H54 (cell line): ENCODE data around the gene NF2.

Experiments used
- DNase-seq: peaks from one replicate; pipeline ENCODE4 v3.0.0; 2011; ENCODE audit warnings: low spot score, mixed read lengths; ENCODE audit not compliant: insufficient read length
- FAIRE-seq: peaks from 3 replicates; lab custom pipeline; 2011; peaks lifted over from hg19 to GRCh38; lab: Jason Lieb, UNC
- POLR2A ChIP-seq: IDR thresholded peaks from 2 replicates; pipeline ENCODE4 v1.6.1; 2011; ENCODE audit warnings: low read depth, mild to moderate bottlenecking, low read length

NF2 gene

GRCh38 chr22:29630987-29631386 lies 27.6 kb downstream of the NF2 start:
- TF ChIP-seq POLR2A: no peak
- FAIRE-seq: no peak

GRCh38 chr22:29631725-29632124 lies 28.3 kb downstream of the NF2 start:
- DNase-seq (no peak), FAIRE-seq (no peak)
- no peak for TF ChIP-seq POLR2A

More at GRCh38 chr22:29630987-29631386, 27.6 kb downstream of the NF2 start:
- no peak for DNase-seq

GRCh38 chr22:29632672-29633071 lies 29.2 kb downstream of the NF2 start:
- DNase-seq (no peak), FAIRE-seq (no peak)
- TF ChIP-seq POLR2A: no peak

DNA sequence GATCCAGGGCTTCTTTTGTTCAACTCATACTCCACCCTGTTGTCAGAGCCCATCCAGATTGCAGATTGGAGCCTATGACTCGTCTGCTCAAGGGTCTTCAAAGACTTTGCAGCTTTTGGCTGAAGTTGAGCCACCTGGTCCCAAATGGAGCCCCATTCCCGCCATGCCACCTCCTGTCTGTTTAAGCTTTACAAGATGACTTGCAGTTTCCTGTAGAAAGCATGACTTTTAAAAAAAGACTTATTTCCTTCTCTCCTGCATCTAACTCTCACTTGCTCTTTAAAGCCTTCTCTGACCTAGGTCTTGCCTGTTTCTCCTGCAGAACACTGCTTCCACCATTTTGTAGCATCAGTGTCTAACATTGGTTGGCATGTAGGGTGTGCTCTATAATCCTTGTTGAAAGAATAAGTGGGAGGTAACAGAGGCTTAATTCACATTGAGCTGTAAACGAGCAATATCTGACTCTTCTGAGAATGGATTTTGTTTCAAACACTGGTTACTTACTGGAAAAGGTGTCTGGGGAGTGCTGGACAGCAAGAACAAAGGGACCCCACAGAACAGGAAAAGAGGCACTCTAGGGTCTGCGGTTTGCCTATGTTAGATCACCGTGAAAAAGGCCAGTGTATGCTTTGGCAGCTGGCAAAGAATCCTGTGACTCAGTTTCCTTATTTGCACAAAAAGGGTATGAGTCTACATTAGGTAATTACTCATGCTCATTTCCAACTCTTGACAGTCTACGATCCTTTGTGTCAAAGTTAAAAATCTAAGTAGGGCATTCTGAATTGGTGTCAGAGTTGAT lies 30.3 kb downstream of the NF2 start:
- no peak for DNase-seq
- FAIRE-seq: no peak
- no peak for TF ChIP-seq POLR2A

DNA sequence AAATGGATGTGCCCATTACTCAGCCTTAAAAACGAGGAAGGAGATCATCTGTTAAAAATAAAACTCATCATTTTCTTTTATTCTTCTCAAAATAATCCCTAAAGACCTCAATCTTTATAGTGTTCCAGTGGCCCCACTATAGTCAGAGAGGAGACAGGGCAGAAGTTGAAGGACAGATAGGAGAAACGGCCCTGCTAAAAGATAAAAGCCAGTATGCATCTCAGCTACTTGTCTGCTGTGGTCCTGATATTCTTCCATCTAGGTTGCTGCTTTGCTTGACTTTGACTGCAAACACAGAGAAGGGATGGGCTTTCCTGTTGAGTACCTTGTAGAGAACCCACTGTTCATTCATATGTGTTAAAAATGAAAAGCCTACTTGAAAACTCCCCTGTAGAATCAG lies 31.4 kb downstream of the NF2 start:
- FAIRE-seq (no peak), DNase-seq (no peak)
- TF ChIP-seq POLR2A: no peak

DNA sequence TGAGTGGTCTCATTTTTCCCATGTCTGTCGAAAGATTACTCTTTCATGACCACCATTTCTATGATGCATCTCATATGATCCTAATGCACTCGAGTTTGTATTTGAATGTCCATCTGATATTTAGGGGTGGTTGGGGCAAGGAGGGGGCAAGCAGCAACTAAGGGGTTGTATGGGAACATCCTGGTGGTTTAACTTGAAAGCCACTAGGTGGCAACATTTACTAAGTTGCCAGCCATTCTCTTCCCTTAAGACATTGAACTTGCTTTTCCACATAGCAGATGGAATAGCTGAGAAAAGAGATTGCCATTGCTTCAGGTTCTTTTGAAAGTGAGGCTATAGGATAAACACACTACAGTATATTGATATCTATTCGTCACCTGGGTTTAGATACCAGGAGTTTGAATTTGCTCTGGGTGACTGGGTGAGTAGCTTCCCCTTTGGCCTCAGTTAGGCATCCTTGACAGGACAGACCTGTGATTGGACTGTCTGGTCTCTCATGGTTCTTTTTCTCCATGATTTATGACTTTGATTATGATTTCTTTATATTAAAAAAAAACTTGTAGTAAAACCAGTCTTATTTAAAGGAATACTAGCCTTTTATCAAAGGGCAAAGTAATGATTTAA lies 32.4 kb downstream of the NF2 start:
- no peak for TF ChIP-seq POLR2A
- DNase-seq (no peak), FAIRE-seq (no peak)

- DNase-seq: no peak
These were observed 33.3 kb downstream of the NF2 start for GRCh38 chr22:29636751-29637150.

DNA sequence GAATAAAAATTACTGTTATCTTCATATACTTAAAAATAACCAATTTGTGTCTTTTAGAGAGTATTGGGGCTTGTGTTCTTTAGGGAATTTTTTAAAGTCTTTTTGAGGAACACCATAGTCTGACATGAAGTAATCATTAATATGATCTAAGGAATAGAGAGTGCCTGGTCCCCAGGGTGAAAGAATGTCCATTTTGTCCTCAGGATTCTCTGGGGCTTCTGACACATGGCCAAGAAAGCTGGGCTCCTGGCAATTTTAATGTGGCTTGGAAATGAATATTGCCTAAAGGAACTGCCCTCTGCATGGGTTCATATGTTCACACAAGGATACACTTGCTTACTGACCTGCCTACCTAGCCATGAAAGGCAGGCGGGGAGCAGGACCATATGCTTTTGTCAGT lies 33.7 kb downstream of the NF2 start:
- FAIRE-seq (no peak), DNase-seq (no peak)

More at GRCh38 chr22:29636751-29637150, 33.3 kb downstream of the NF2 start:
- FAIRE-seq: no peak
- no peak for TF ChIP-seq POLR2A

GRCh38 chr22:29638678-29639077 lies 35.2 kb downstream of the NF2 start:
- no peak for FAIRE-seq

More for the DNA sequence above, 33.7 kb downstream of the NF2 start:
- TF ChIP-seq POLR2A: no peak

DNA sequence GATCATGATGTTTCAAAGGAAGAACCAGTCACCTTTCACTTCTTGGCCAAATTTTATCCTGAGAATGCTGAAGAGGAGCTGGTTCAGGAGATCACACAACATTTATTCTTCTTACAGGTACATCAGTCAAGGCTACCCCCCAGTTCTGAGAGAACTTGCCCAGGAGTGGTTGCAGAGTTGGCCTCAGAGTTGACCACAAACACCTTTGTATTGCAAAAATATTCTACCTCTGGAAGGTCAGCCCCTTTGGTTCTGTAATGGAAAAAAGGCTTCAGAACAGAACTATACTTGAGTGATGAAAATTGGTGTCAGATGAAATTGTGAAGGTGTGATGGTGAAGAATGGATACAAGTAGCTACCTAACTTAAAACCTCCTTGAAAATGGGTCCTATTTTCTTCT lies 35.7 kb downstream of the NF2 start:
- no peak for TF ChIP-seq POLR2A
- FAIRE-seq (no peak), DNase-seq (no peak)

More at GRCh38 chr22:29638678-29639077, 35.2 kb downstream of the NF2 start:
- DNase-seq: no peak
- no peak for TF ChIP-seq POLR2A

DNA sequence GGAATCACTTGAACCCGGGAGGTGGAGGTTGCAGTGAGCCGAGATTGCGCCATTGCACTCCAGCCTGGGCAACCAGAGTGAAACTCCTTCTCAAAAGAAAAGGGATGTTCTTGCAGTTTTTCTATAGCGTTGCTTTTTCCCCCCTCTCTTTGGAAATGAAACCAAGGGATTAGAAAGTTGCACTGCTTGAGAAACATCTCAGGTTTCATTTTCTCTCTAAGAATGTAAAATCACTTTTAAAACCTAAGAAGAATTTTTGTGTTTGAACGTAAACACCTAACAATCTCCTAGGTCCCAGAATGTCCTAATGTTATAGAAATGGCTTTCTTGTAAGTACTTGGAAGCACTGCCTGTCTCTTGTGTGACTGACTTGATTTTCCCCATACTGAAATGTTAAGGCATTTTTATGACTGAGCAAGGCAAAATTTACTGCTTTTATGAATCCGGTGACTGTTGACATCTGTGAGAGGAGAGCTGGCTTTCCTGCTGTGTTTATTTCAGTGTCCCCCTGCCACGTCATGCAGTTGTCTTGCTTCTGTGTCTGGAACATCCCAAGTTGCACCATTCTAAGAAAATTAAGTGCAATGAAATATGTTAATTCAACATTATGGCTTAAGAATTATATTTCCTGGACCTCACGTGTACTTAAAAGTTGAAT lies 37.7 kb downstream of the NF2 start:
- TF ChIP-seq POLR2A: no peak
- FAIRE-seq: no peak
- DNase-seq: no peak

DNA sequence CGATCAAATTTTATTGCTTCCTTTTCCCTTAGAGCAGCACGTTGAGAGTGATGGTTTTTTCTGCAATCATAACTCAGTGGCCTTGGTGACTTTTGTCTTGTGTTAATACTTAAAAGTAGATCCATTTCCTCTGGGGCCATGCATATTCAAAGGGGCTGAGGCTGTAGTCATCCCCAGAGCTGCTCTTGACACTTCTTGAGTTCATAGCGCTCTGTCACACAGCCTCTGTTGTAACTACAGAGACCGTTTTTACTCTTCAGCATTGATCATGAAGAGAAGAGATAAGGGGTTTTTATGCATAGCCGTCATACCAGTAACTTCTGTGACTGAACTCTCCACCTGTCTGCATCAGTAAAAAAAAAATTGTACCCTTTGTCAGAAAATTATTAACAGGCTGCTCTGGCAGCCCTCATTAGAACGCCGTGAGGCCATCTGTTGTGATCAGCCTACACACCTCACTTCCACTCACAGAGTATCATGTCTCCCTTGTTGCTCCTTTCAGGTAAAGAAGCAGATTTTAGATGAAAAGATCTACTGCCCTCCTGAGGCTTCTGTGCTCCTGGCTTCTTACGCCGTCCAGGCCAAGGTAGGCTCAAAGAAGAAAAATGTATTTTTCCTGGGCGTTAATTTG lies 38.4 kb downstream of the NF2 start:
- no peak for DNase-seq
- TF ChIP-seq POLR2A: no peak
- no peak for FAIRE-seq

- TF ChIP-seq POLR2A: no peak
- DNase-seq: no peak
- FAIRE-seq: no peak
These were observed 39.3 kb downstream of the NF2 start for GRCh38 chr22:29642694-29643093.
